GM18951 (cell line): Measurements from ENCODE around the gene XRCC1.
"Not testable (repeated sequence)": the region's sequence is repeated elsewhere in the genome, so short reads cannot be mapped to it uniquely, and the experiment has no call there.

Source experiments
- POLR2A ChIP-seq: IDR thresholded peaks from 4 replicates; pipeline ENCODE4 v1.6.1; 2011; ENCODE audit warnings: mild to moderate bottlenecking; ENCODE audit not compliant: insufficient read length, insufficient read depth; ENCODE audit errors: extremely low read depth
- in situ Hi-C: fragments of 300-500 bp; cut with MboI; formaldehyde crosslinking; loops from one replicate; pipeline ENCODE4 v1.12.0; 2022; ENCODE audit warnings: low sequenced_read_pairs, mixed read lengths, inconsistent platforms; ENCODE audit not compliant: unreplicated experiment

The XRCC1 gene

GRCh38 chr19:43555185-43555770 lies 20.0 kb downstream of the XRCC1 start:
- in situ Hi-C loops: no loop called here
- no peak for TF ChIP-seq POLR2A

DNA sequence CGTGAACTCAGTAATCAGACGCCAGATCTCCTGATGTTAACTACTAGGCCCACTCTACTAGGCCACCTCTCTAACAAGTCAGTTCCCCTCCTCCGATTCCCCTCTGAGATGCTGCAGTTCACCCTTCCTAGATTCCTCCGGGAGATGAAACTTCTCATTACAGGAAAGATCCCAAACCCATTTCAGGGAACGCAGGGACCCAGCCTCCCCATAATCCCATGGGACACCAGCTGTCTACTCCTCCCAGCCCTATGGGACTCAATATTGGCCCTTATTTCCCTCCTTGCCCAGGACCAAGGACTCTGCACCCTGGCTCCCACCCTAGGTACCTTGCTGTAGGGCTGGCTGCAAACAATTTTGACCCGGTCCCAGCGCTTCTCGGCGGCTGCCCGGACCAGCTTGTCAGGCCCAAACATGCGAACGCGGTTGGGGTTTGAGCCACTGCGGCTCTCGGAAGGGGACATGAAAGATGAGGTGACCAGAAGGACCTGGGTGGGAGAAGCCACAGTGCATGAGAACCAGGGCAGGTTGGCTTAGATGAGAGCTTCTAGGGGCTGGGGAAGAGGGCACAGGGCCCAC lies 20.9 kb downstream of the XRCC1 start:
- no peak for TF ChIP-seq POLR2A
- in situ Hi-C loops: no loop called here

- in situ Hi-C loops: no loop called here
- no peak for TF ChIP-seq POLR2A
Observed at GRCh38 chr19:43553656-43554055, 21.7 kb downstream of the XRCC1 start.

DNA sequence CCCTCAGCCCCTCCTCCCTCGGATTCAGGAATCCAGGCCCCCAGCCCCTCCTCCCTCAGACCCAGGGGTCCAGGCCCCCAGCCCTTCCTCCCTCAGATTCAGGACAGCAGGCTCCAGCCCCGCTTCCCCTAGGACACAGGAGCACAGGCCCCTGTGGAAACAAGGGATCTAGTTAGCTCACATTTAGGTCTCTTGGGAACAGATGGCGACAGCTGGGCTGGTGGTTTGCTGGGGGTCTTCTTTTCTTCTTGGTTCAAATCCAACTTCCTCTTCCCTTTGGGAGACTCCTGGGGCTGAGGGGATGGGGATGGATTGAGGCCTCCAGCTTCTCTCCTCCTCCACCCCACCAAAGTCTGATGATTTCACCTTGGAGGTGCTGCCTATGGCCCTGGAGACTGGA lies 22.7 kb downstream of the XRCC1 start:
- in situ Hi-C loops: no loop called here
- no peak for TF ChIP-seq POLR2A

DNA sequence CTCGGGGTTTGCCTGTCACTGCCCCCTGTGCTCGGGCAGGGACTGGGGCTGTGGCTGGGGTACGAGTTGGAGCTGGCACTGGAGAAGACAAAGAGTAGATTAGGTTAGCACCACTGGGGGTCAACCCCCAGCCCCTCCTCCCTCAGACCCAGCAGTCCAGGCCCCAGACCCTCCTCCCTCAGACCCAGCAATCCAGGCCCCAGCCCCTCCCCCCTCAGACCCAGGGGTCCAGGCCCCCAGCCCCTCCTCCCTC lies 23.2 kb downstream of the XRCC1 start:
- in situ Hi-C loops: no loop called here
- TF ChIP-seq POLR2A: no peak

GRCh38 chr19:43551399-43552197 lies 23.7 kb downstream of the XRCC1 start:
- in situ Hi-C loops: no loop called here
- no peak for TF ChIP-seq POLR2A

DNA sequence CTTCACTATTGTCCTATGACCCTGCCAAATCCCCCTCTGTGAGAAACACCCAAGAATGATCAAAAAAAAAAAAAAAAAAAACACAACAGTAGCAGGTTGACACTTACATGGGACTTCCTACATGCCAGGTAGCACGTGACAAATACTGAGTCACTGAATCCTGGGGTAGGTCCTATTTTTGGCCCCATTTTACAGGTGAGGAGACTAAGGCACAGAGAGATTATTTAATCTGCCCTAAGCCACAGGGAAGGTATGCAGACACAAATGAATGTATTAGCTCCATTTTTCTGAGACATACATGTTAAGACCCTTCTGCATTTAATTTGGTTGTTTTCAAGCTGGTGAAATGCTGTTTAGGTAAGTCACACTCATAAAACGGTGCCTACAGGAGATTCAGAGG lies 26.6 kb downstream of the XRCC1 start:
- TF ChIP-seq POLR2A: no peak
- in situ Hi-C loops: no loop called here

GRCh38 chr19:43547926-43548325 lies 27.4 kb downstream of the XRCC1 start:
- in situ Hi-C loops: not testable (repeated sequence)

DNA sequence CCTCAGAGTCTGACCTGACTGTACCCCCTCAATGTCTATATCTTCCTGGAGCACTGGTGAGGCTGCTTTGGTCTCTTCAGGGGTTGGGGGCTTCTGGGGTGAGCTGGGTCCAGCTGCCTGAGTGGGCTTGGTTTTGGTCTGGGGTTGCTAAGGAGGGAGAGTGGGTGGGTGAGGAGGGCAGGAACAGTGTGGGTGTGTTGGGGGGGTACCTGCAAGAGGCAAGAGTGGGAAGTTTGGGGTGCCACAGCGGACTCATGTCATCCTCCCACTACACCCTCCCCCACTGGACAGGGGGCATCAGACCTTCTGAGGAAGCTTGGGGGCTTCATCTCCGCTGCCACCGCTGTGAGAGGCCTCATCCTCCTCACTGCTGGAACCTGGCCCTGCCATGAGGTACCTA lies 28.7 kb downstream of the XRCC1 start:
- in situ Hi-C loops: no loop called here
- TF ChIP-seq POLR2A: no peak

GRCh38 chr19:43545981-43546380 lies 29.3 kb downstream of the XRCC1 start:
- in situ Hi-C loops: no loop called here
- no peak for TF ChIP-seq POLR2A

DNA sequence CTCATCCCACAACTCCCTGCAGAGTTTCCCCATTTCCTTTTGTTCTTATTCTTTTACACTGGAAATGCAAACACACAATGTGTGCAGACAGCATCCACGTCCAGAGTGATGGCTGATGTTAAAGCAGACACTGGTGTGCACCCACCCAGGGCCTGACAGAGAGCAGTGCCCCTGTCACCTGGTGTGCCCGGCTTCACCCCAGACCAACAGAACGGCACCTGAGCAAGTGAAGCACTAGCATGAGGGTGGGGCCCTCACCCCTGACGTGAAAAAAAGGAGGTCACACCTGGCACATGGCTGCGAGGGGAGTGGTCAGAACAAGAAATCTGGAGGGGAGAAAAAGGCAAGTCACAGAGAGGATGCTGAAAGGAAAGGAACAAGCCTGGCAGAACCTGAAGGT lies 30.1 kb downstream of the XRCC1 start:
- no peak for TF ChIP-seq POLR2A
- in situ Hi-C loops: no loop called here

DNA sequence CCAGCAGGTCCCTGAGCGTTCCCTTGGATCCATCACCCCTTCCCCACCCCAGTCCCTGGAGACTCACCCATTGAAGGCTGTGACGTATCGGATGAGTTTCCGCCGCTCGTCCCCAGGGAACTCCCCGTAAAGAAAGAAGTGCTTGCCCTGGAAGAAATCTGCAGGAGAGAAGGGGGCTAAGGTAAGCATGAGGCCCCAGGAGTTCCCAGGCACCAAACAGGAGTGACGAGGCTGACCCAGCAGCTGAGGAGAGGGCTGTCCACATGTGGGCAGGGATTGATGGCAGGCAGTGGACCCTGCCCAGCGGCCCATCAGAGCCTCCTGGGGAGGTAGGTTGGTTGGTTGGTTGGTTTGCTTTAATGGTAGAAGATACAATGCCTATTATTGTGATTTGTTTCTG lies 31.2 kb downstream of the XRCC1 start:
- in situ Hi-C loops: no loop called here
- no peak for TF ChIP-seq POLR2A

DNA sequence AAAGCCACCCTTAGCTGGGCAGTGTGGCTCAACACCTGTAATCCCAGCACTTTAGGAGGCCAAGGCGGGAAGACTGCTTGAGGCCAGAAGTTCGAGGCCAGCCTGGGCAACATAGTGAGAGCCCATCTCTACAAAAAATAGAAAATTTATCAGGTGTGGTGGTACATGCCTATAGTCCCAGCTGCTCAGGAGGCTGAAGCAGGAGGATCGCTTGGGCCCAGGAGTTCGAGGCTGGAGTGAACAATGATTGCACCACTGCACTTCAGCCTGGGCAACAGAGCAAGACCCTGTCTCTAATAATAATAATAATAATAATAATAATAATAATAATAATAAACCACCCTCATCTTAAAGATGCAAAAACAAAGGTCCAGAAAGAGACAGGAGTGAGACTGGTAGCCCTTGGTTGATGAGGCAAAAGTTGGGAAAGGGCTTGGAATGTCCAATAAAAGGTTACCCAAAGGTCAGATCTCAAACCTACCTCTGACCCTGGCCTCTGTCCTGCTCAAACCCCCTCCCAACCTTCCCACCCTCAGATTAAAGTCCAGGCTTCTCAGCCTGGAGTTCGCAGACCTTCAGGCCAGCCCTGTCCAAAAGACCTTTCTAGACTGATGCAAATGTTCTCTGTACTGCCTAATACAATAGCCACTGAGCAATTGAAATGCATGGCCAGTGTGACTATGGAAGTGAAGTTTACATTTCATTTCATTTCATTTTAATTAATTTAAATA lies 33.2 kb downstream of the XRCC1 start:
- in situ Hi-C loops: no loop called here
- TF ChIP-seq POLR2A: no peak

GRCh38 chr19:43540381-43540780 lies 34.9 kb downstream of the XRCC1 start:
- in situ Hi-C loops: no loop called here
- TF ChIP-seq POLR2A: no peak

DNA sequence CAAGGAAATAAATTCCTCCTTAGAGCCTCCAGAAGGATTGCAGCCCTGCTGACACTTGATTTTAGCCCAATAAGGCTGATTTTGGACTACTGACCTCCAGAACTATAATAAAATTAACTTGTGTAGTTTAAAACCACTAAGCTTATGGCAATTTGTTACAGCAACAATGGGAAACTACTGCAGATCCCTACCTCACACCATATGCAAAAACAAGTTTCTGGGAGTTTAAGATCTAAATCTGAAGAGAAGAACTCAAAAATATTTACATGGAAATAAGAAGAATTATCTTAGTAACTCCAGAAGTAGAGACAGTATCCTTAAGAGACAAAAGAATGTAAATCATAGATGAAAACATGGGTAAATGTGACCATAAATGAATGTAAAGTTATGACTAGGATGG lies 36.4 kb downstream of the XRCC1 start:
- in situ Hi-C loops: no loop called here
- no peak for TF ChIP-seq POLR2A
